Measurements from ENCODE around the gene OSGEPL1.

DNA sequence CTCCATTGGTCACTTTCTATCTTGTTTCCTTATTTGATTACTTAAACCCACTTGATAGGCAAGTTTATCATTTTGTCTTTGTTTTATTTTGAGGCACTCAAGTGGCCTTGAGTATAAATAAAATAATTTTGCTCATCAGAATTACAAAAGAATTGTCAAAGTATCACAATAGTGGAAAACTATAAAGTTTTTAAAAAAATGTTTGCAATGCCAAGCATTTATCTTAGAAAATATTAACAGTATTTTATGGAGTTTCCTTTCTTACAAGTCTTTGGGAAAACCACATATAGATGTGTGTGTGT is 36.4 kb upstream of the OSGEPL1 start:
- TF ChIP-seq, protein P1, sequence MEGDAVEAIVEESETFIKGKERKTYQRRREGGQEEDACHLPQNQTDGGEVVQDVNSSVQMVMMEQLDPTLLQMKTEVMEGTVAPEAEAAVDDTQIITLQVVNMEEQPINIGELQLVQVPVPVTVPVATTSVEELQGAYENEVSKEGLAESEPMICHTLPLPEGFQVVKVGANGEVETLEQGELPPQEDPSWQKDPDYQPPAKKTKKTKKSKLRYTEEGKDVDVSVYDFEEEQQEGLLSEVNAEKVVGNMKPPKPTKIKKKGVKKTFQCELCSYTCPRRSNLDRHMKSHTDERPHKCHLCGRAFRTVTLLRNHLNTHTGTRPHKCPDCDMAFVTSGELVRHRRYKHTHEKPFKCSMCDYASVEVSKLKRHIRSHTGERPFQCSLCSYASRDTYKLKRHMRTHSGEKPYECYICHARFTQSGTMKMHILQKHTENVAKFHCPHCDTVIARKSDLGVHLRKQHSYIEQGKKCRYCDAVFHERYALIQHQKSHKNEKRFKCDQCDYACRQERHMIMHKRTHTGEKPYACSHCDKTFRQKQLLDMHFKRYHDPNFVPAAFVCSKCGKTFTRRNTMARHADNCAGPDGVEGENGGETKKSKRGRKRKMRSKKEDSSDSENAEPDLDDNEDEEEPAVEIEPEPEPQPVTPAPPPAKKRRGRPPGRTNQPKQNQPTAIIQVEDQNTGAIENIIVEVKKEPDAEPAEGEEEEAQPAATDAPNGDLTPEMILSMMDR (conservative IDR thresholded peaks at IDR 0.05; ENCODE audit: low read depth, low read length) = no peak
- no peak for TF ChIP-seq EZH2 (IDR thresholded peaks at IDR 0.05; ENCODE audit: low read length, unreplicated experiment)

Data from PC-3 (cell line).